GM12878 (cell line): ENCODE data around the gene IL31.

ENCODE experiments used
- BCL3 ChIP-seq: IDR thresholded peaks from 2 replicates; pipeline ENCODE4 v1.6.1; 2011; ENCODE audit warnings: borderline replicate concordance, low read depth, mild to moderate bottlenecking, moderate library complexity, low read length; ENCODE audit not compliant: insufficient read depth, poor library complexity, severe bottlenecking
- CTCF ChIP-seq, 3 experiments: IDR thresholded peaks in 2 of 3; conservative IDR thresholded peaks in 1 of 3; 2 replicates each; pipeline ENCODE4 v1.5.1; 2011; ENCODE audit warnings: low read depth in 3 of 3, low read length in 3 of 3, mild to moderate bottlenecking in 3 of 3, control low read depth in 2 of 3, moderate library complexity in 2 of 3, inconsistent platforms in 1 of 3, mixed read lengths in 1 of 3; ENCODE audit not compliant: control insufficient read depth in 2 of 3, insufficient read depth in 1 of 3; ENCODE audit errors: extremely low read depth in 1 of 3
- EP300 ChIP-seq, 2 experiments: fragments of 150-350 bp in 1 of 2; IDR thresholded peaks; 2 replicates each; pipeline ENCODE4 v1.6.1; 2011 to 2012; ENCODE audit warnings: low read depth in 2 of 2, low read length in 2 of 2, borderline replicate concordance in 1 of 2, improper control_type of control experiment in 1 of 2, inconsistent platforms in 1 of 2; ENCODE audit not compliant: control insufficient read depth in 1 of 2
- IRF3 ChIP-seq: fragments of 450-650 bp; IDR thresholded peaks from 2 replicates; pipeline ENCODE4 v1.6.1; 2014; ENCODE audit warnings: mild to moderate bottlenecking
- RELB ChIP-seq: fragments of 450-650 bp; IDR thresholded peaks from 2 replicates; pipeline ENCODE4 v1.6.1; 2017; ENCODE audit warnings: low read depth, mild to moderate bottlenecking, moderate library complexity
- SUZ12 ChIP-seq: fragments of 200-600 bp; sonication (generic); IDR thresholded peaks from one replicate; pipeline ENCODE4 v1.6.1; 2018; ENCODE audit warnings: antibody characterized with exemption, mild to moderate bottlenecking; ENCODE audit not compliant: unreplicated experiment
- ZNF24 ChIP-seq: fragments of 450-650 bp; IDR thresholded peaks from 2 replicates; pipeline ENCODE4 v1.6.1; 2017; ENCODE audit warnings: antibody characterized with exemption, mild to moderate bottlenecking

GRCh38 chr12:122187466-122187865 is 13.4 kb upstream of the IL31 start:
- TF ChIP-seq BCL3 (no peak), EP300 (IDR thresholded peaks at IDR 0.05; ENCODE audit: borderline replicate concordance in 1 of 2, control insufficient read depth in 1 of 2, low read depth in 2 of 2, low read length in 2 of 2) (no peak), RELB (no peak), CTCF (IDR thresholded peaks at IDR 0.05 in 2 of 3, conservative IDR thresholded peaks at IDR 0.05 in 1 of 3; ENCODE audit: control insufficient read depth in 2 of 3, extremely low read depth in 1 of 3, insufficient read depth in 1 of 3, low read depth in 3 of 3, low read length in 3 of 3) (no peak), ZNF24 (no peak), SUZ12 (no peak), IRF3 (no peak)
